ENCODE measurements around the gene CASKIN2. TPM values are rescaled to one million over a fixed set of nuclear protein-coding genes. Genes with fewer than 3 reads are reported as not detected.

The CASKIN2 gene
- polyA plus RNA-seq, 3 donors: 0.33 TPM; not detected in 2

- Histone ChIP-seq H3K4me1 (ENCODE audit: control insufficient read depth in 1 of 2, insufficient read depth in 2 of 2, low read length in 2 of 2) (peaks cover 18 to 33% of the 10 kb centered on the region in 2 donors), H3K27me3 (ENCODE audit: control insufficient read depth in 2 of 2, insufficient read depth in 2 of 2, low read length in 2 of 2) (peaks cover 3 to 28% of the 10 kb centered on the region in 2 donors), H3K4me3 (replicated peaks in 1 of 3; ENCODE audit: low read depth in 2 of 3, low read length in 3 of 3) (no peak overlapping the region), H3K79me2 (ENCODE audit: insufficient read depth, low read length) (no peaks in the 10 kb centered on the region), H3K4me2 (replicated peaks; ENCODE audit: extremely low read depth, low read length, poor library complexity, severe bottlenecking) (no peak overlapping the region), H3K27ac (ENCODE audit: low read depth in 1 of 2, low read length in 2 of 2) (no peak overlapping the region), H3K9ac (ENCODE audit: insufficient read depth, low read length, poor library complexity, severe bottlenecking) (no peak overlapping the region), H3K9me3 (replicated peaks in 1 of 2; ENCODE audit: control insufficient read depth in 1 of 2, insufficient read depth in 1 of 2, low read length in 2 of 2) (no peaks in the 10 kb centered on the region), H2AFZ (ENCODE audit: insufficient read depth, low read depth, low read length, poor library complexity, severe bottlenecking) (no peak overlapping the region), H3K36me3 (replicated peaks in 1 of 2; ENCODE audit: control insufficient read depth in 1 of 2, insufficient read depth in 2 of 2, low read length in 2 of 2) (no peaks in the 10 kb centered on the region), H4K20me1 (ENCODE audit: insufficient read depth, low read length) (no peaks in the 10 kb centered on the region)
- intact Hi-C loops (cut with micrococcal nuclease): no loop called here
- Mint-ChIP-seq H3K4me1 (peaks cover 12% of the 10 kb centered on the region), H3K27me3 (ENCODE audit: low read depth in 3 of 3) (peaks cover 10 to 37% (median 24%) of the 10 kb centered on the region in 3 donors), H3K9me3 (peaks cover 0 to 3% (median 0%) of the 10 kb centered on the region in 7 donors), H3K4me3 (no peak overlapping the region), H3K27ac (no peak overlapping the region), H3K36me3 (peaks cover 5 to 6% of the 10 kb centered on the region in 2 donors)
- no peak for DNase-seq
- 93% methylated on average over 3 of the region's 10 CpGs for WGBS (ENCODE audit: insufficient coverage)
- TF ChIP-seq CTCF (IDR thresholded peaks at IDR 0.05): no peak
Measured at GRCh38 chr17:75512926-75513640, 2.3 kb downstream of the CASKIN2 start.

GRCh38 chr17:75511610-75512575 lies 3.4 kb downstream of the CASKIN2 start:
- no peaks in the 10 kb centered on the region for H3K9me3 ChIP-seq (replicated peaks in 1 of 2; ENCODE audit: control insufficient read depth in 1 of 2, insufficient read depth in 1 of 2, low read length in 2 of 2)
- no peak for DNase-seq
- intact Hi-C loops (cut with micrococcal nuclease): no loop called here
- H3K79me2 ChIP-seq (ENCODE audit: insufficient read depth, low read length): no peaks in the 10 kb centered on the region
- H3K27ac Mint-ChIP-seq: no peak overlapping the region
- no peak overlapping the region for H3K9ac ChIP-seq (ENCODE audit: insufficient read depth, low read length, poor library complexity, severe bottlenecking)
- H2AFZ ChIP-seq (ENCODE audit: insufficient read depth, low read depth, low read length, poor library complexity, severe bottlenecking): no peak overlapping the region
- peaks cover 0 to 19% of the 10 kb centered on the region in 2 donors for H3K27me3 ChIP-seq (ENCODE audit: control insufficient read depth in 2 of 2, insufficient read depth in 2 of 2, low read length in 2 of 2)
- no peak overlapping the region for H3K4me3 ChIP-seq (replicated peaks in 1 of 3; ENCODE audit: low read depth in 2 of 3, low read length in 3 of 3)
- no peaks in the 10 kb centered on the region for H3K36me3 ChIP-seq (replicated peaks in 1 of 2; ENCODE audit: control insufficient read depth in 1 of 2, insufficient read depth in 2 of 2, low read length in 2 of 2)
- H4K20me1 ChIP-seq (ENCODE audit: insufficient read depth, low read length): no peaks in the 10 kb centered on the region
- 81% methylated on average over 9 of the region's 13 CpGs for WGBS (ENCODE audit: insufficient coverage)
- H3K9me3 Mint-ChIP-seq: peaks cover 0 to 3% (median 0%) of the 10 kb centered on the region in 7 donors
- H3K27ac ChIP-seq (ENCODE audit: low read depth in 1 of 2, low read length in 2 of 2): no peak overlapping the region
- H3K27me3 Mint-ChIP-seq (ENCODE audit: low read depth in 3 of 3): peaks cover 5 to 25% (median 14%) of the 10 kb centered on the region in 3 donors
- no peaks in the 10 kb centered on the region for H3K36me3 Mint-ChIP-seq
- H3K4me3 Mint-ChIP-seq: no peak overlapping the region
- no peak overlapping the region for H3K4me2 ChIP-seq (replicated peaks; ENCODE audit: extremely low read depth, low read length, poor library complexity, severe bottlenecking)
- TF ChIP-seq CTCF (IDR thresholded peaks at IDR 0.05): no peak
- H3K4me1 Mint-ChIP-seq: peaks cover under 1% of the 10 kb centered on the region
- peaks cover 9 to 21% of the 10 kb centered on the region in 2 donors for H3K4me1 ChIP-seq (ENCODE audit: control insufficient read depth in 1 of 2, insufficient read depth in 2 of 2, low read length in 2 of 2)

All from CD14-positive monocyte (primary cell).